ENCODE results near the gene DOCK2. TPM values are rescaled to one million over a fixed set of nuclear protein-coding genes. Genes with fewer than 3 reads are reported as not detected.
"Not testable (repeated sequence)": the region's sequence is repeated elsewhere in the genome, so short reads cannot be mapped to it uniquely, and the experiment has no call there.

Gene DOCK2
- total RNA-seq, 1 experiment from 2014 or later, result 4.6 TPM

DNA sequence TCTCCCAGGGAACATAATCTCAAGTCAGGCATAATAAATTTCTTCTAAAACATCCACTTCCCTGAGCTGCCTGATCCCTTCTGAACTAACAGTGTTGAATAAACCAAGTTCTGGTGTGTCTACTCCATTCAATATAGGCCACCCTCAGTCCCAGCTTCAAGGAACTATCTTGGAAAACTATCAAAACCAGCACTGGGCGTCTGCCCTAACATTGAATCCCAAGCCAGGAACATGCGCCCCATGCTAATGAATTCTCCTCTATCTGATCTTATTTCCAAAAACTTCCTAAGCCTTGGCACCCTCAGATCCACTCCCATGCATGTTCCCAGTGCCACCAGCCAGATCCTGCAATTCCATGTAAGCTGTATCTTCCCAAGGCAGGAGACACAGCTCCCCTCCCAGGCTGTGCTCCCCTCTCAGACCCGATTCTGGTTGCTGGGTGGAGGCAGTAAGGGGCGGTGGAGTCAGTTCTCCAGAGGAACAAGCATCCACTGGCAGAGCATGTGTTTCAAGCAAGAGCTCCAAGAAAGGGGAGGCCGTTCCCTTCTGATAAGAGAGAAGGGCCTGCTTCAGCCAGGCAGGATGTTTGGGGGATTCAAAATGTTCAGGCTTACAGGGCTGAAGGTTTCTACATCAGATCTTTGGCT lies 455.5 kb downstream of the DOCK2 start:
- H3K9me3 Mint-ChIP-seq, result no peaks in the 10 kb centered on the region; the same call in 1 of the 2 replicates
- ATAC-seq (no peak), DNase-seq (ENCODE audit: low spot score) (no peak)
- no peaks in the 10 kb centered on the region; the same call in 1 of the 2 replicates for H3K27me3 Mint-ChIP-seq (ENCODE audit: low read depth)
- no peak overlapping the region for H3K27ac Mint-ChIP-seq
- ChIA-PET CTCF (interaction anchor here (2.2 kb wide), 1 partner anchor 92 kb away, joined by 9 read pairs; no protein-coding TSS in a partner anchor), POLR2A (no interaction called here)
- H3K4me1 Mint-ChIP-seq, result peaks cover 2% of the 10 kb centered on the region
- H3K4me3 Mint-ChIP-seq, result no peak overlapping the region
- TF ChIP-seq FOXK1 (CRISPR knock-in tag; IDR thresholded peaks at IDR 0.05), result no peak
- TF ChIP-seq GABPB1 (CRISPR knock-in tag; IDR thresholded peaks at IDR 0.05), result no peak
- no peak for TF ChIP-seq TEAD4 (CRISPR knock-in tag; IDR thresholded peaks at IDR 0.05)
- TF ChIP-seq, protein P1, sequence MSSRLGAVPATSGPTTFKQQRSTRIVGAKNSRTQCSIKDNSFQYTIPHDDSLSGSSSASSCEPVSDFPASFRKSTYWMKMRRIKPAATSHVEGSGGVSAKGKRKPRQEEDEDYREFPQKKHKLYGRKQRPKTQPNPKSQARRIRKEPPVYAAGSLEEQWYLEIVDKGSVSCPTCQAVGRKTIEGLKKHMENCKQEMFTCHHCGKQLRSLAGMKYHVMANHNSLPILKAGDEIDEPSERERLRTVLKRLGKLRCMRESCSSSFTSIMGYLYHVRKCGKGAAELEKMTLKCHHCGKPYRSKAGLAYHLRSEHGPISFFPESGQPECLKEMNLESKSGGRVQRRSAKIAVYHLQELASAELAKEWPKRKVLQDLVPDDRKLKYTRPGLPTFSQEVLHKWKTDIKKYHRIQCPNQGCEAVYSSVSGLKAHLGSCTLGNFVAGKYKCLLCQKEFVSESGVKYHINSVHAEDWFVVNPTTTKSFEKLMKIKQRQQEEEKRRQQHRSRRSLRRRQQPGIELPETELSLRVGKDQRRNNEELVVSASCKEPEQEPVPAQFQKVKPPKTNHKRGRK (CRISPR knock-in tag; IDR thresholded peaks at IDR 0.05; ENCODE audit: borderline replicate concordance), result no peak
- TF ChIP-seq JUN (CRISPR knock-in tag; IDR thresholded peaks at IDR 0.05), result no peak
- TF ChIP-seq ETV6 (CRISPR knock-in tag; IDR thresholded peaks at IDR 0.05), result no peak
- no peak for TF ChIP-seq CDX4 (CRISPR knock-in tag; IDR thresholded peaks at IDR 0.05; ENCODE audit: borderline replicate concordance)
- TF ChIP-seq, protein P2, sequence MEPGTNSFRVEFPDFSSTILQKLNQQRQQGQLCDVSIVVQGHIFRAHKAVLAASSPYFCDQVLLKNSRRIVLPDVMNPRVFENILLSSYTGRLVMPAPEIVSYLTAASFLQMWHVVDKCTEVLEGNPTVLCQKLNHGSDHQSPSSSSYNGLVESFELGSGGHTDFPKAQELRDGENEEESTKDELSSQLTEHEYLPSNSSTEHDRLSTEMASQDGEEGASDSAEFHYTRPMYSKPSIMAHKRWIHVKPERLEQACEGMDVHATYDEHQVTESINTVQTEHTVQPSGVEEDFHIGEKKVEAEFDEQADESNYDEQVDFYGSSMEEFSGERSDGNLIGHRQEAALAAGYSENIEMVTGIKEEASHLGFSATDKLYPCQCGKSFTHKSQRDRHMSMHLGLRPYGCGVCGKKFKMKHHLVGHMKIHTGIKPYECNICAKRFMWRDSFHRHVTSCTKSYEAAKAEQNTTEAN (CRISPR knock-in tag; IDR thresholded peaks at IDR 0.05), result no peak
- TF ChIP-seq PRRX2 (CRISPR knock-in tag; IDR thresholded peaks at IDR 0.05), result no peak
- no peak for TF ChIP-seq ATF3 (CRISPR knock-in tag; conservative IDR thresholded peaks at IDR 0.05)
- TF ChIP-seq FOXP4 (CRISPR knock-in tag; IDR thresholded peaks at IDR 0.05), result no peak
- TF ChIP-seq, protein P3, sequence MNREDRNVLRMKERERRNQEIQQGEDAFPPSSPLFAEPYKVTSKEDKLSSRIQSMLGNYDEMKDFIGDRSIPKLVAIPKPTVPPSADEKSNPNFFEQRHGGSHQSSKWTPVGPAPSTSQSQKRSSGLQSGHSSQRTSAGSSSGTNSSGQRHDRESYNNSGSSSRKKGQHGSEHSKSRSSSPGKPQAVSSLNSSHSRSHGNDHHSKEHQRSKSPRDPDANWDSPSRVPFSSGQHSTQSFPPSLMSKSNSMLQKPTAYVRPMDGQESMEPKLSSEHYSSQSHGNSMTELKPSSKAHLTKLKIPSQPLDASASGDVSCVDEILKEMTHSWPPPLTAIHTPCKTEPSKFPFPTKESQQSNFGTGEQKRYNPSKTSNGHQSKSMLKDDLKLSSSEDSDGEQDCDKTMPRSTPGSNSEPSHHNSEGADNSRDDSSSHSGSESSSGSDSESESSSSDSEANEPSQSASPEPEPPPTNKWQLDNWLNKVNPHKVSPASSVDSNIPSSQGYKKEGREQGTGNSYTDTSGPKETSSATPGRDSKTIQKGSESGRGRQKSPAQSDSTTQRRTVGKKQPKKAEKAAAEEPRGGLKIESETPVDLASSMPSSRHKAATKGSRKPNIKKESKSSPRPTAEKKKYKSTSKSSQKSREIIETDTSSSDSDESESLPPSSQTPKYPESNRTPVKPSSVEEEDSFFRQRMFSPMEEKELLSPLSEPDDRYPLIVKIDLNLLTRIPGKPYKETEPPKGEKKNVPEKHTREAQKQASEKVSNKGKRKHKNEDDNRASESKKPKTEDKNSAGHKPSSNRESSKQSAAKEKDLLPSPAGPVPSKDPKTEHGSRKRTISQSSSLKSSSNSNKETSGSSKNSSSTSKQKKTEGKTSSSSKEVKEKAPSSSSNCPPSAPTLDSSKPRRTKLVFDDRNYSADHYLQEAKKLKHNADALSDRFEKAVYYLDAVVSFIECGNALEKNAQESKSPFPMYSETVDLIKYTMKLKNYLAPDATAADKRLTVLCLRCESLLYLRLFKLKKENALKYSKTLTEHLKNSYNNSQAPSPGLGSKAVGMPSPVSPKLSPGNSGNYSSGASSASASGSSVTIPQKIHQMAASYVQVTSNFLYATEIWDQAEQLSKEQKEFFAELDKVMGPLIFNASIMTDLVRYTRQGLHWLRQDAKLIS (CRISPR knock-in tag; IDR thresholded peaks at IDR 0.05; ENCODE audit: borderline replicate concordance), result no peak
- TF ChIP-seq EMX1 (CRISPR knock-in tag; IDR thresholded peaks at IDR 0.05), result no peak
- no peak for TF ChIP-seq ZMAT4 (CRISPR knock-in tag; IDR thresholded peaks at IDR 0.05)
- TF ChIP-seq NFE2L1 (CRISPR knock-in tag; IDR thresholded peaks at IDR 0.05), result no peak
- no peak for TF ChIP-seq RELA (CRISPR knock-in tag; IDR thresholded peaks at IDR 0.05; ENCODE audit: borderline replicate concordance)
- no peak for TF ChIP-seq KAT7 (CRISPR knock-in tag; IDR thresholded peaks at IDR 0.05; ENCODE audit: borderline replicate concordance)
- TF ChIP-seq CBFB (CRISPR knock-in tag; IDR thresholded peaks at IDR 0.05; ENCODE audit: low read depth), result no peak
- TF ChIP-seq, protein P4, sequence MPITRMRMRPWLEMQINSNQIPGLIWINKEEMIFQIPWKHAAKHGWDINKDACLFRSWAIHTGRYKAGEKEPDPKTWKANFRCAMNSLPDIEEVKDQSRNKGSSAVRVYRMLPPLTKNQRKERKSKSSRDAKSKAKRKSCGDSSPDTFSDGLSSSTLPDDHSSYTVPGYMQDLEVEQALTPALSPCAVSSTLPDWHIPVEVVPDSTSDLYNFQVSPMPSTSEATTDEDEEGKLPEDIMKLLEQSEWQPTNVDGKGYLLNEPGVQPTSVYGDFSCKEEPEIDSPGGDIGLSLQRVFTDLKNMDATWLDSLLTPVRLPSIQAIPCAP (CRISPR knock-in tag; IDR thresholded peaks at IDR 0.05), result no peak
- TF ChIP-seq ESRRA (CRISPR knock-in tag; IDR thresholded peaks at IDR 0.05; ENCODE audit: borderline replicate concordance), result no peak
- no peaks in the 10 kb centered on the region for H3K36me3 Mint-ChIP-seq

- ChIA-PET CTCF (interaction anchor here (1.9 kb wide), 1 partner anchor 122 kb away, joined by 5 read pairs; no protein-coding TSS in a partner anchor), POLR2A (interaction anchor here (0.7 kb wide), 1 partner anchor 378 kb away, joined by 3 read pairs; no protein-coding TSS in a partner anchor)
- not testable (repeated sequence) for H3K4me3 Mint-ChIP-seq; H3K4me1 Mint-ChIP-seq; H3K27ac Mint-ChIP-seq; H3K9me3 Mint-ChIP-seq; H3K36me3 Mint-ChIP-seq; DNase-seq (ENCODE audit: low spot score); H3K27me3 Mint-ChIP-seq (ENCODE audit: low read depth); ATAC-seq
Observed at GRCh38 chr5:170094329-170094728, 457.3 kb downstream of the DOCK2 start.

All from WTC11 (cell line).